ENCODE measurements around the gene GRK5.

DNA sequence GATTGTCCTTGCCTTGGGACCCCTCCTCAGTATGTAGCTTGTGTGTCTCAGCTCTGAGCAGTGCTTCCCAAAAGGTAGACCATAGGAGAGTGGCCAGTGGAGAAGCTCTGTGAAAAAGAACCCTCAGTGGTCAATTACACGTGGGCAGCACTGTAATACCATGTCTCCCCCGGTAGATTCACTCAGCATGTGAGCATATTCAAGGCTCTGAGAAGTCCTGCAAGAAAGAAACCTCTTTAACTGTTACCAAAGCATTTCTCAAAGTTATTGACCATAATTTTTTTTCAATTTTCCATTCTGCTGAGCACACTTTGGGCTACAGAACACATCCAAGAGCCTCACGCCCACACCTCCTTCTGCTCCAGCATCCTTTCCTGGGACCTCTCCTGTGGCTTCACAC, 192.1 kb downstream of the GRK5 start:
- TF ChIP-seq CTCF (IDR thresholded peaks at IDR 0.05; ENCODE audit: borderline replicate concordance, extremely low read depth, low read length, poor library complexity, severe bottlenecking) (no peak), EZH2 (IDR thresholded peaks at IDR 0.05; ENCODE audit: borderline replicate concordance, low read depth, low read length, severe bottlenecking) (no peak)
